CD4-positive, alpha-beta T cell treated with Interleukin-21 for 1 hour (primary cell): Measurements from ENCODE around the gene GRIN1.

ENCODE experiments used
- DNase-seq: peaks from one replicate; pipeline ENCODE4 v3.0.0-alpha.2; 2020

Gene GRIN1

GRCh38 chr9:137166380-137167229, 27.7 kb downstream of the GRIN1 start:
- no peak for DNase-seq

- no peak for DNase-seq
These were observed 28.4 kb downstream of the GRIN1 start for GRCh38 chr9:137167277-137167746.

- DNase-seq: no peak
These were observed 29.0 kb downstream of the GRIN1 start for GRCh38 chr9:137167747-137168572.

GRCh38 chr9:137168573-137168903, 29.6 kb downstream of the GRIN1 start:
- no peak for DNase-seq

- DNase-seq: no peak
These were observed 30.2 kb downstream of the GRIN1 start for GRCh38 chr9:137168904-137169856.

GRCh38 chr9:137169896-137170358, 31.0 kb downstream of the GRIN1 start, which contains the start of gene LRRC26:
LRRC26 (minus strand) TSS chr9:137170051; CDS start chr9:137169943, 108 bp downstream.
- no peak for DNase-seq

- DNase-seq: no peak
These were observed 31.7 kb downstream of the GRIN1 start for GRCh38 chr9:137170486-137171148.

- DNase-seq: no peak
These were observed 32.4 kb downstream of the GRIN1 start for GRCh38 chr9:137171149-137171900.

- DNase-seq: no peak
These were observed 34.2 kb downstream of the GRIN1 start for GRCh38 chr9:137172901-137173795.

GRCh38 chr9:137173796-137174664, 35.1 kb downstream of the GRIN1 start:
- no peak for DNase-seq

GRCh38 chr9:137174722-137175293, 35.9 kb downstream of the GRIN1 start:
- no peak for DNase-seq

GRCh38 chr9:137175345-137175961, 36.5 kb downstream of the GRIN1 start:
- DNase-seq: no peak

- peak; percentile 35 for DNase-seq
These were observed 37.6 kb downstream of the GRIN1 start for GRCh38 chr9:137176302-137177182.

GRCh38 chr9:137178201-137178938, 39.4 kb downstream of the GRIN1 start:
- no peak for DNase-seq

GRCh38 chr9:137178939-137179630, 40.1 kb downstream of the GRIN1 start:
- no peak for DNase-seq

- DNase-seq: no peak
These were observed 40.8 kb downstream of the GRIN1 start for GRCh38 chr9:137179761-137180160.
